GM20431 (cell line): ENCODE data around the gene TSSK2.

ENCODE experiments used
- in situ Hi-C: fragments of 300-500 bp; cut with MseI, MboI; formaldehyde crosslinking; loops from one replicate; pipeline ENCODE4 v1.15.0; 2020; ENCODE audit warnings: low sequenced_read_pairs; ENCODE audit not compliant: unreplicated experiment

TSSK2 gene

GRCh38 chr22:19178065-19178656 lies 47.1 kb downstream of the TSSK2 start:
- in situ Hi-C loops = loop anchor here (25.0 kb wide), 1 partner anchor 309 kb away; the partner anchor contains the start of genes CDC45 and UFD1

- in situ Hi-C loops = loop anchor here (25.0 kb wide), 1 partner anchor 308 kb away; the partner anchor contains the start of genes CDC45 and UFD1
Measured at GRCh38 chr22:19178657-19179496, 47.8 kb downstream of the TSSK2 start, which contains the start of gene SLC25A1. Gene SLC25A1, minus strand, starts transcription at chr22:19178736. Its CDS starts 63 bp downstream, at chr22:19178673.

GRCh38 chr22:19179497-19180048 lies 48.5 kb downstream of the TSSK2 start:
- in situ Hi-C loops = loop anchor here (25.0 kb wide), 1 partner anchor 308 kb away; the partner anchor contains the start of genes CDC45 and UFD1

- in situ Hi-C loops = loop anchor here (25.0 kb wide), 1 partner anchor 307 kb away; the partner anchor contains the start of genes CDC45 and UFD1
Measured at GRCh38 chr22:19180234-19180633, 49.1 kb downstream of the TSSK2 start.

GRCh38 chr22:19180740-19181410 lies 49.8 kb downstream of the TSSK2 start:
- in situ Hi-C loops = loop anchor here (25.0 kb wide), 1 partner anchor 306 kb away; the partner anchor contains the start of genes CDC45 and UFD1

- in situ Hi-C loops = loop anchor here (25.0 kb wide), 1 partner anchor 305 kb away; the partner anchor contains the start of genes CDC45 and UFD1
Measured at GRCh38 chr22:19181786-19182471, 50.8 kb downstream of the TSSK2 start.
